22Rv1 (cell line): ENCODE measurements around the gene SELENOP.

Experiments used
- CTCF ChIP-seq: fragments of 450-650 bp; IDR thresholded peaks from 2 replicates; pipeline ENCODE4 v1.5.1; 2017; ENCODE audit warnings: mild to moderate bottlenecking
- ZFX ChIP-seq: fragments of 450-650 bp; IDR thresholded peaks from 2 replicates; pipeline ENCODE4 v1.6.1; 2017; ENCODE audit warnings: antibody characterized with exemption, borderline replicate concordance

GRCh38 chr5:42787845-42788244 lies 23.8 kb downstream of the SELENOP start:
- TF ChIP-seq CTCF (no peak), ZFX (no peak)
